ENCODE data around the gene TCN2. TPM values are rescaled to one million over a fixed set of nuclear protein-coding genes. Genes with fewer than 3 reads are reported as not detected.

TCN2 gene
- total RNA-seq, 2 experiments from 2014 or later = 0.12 to 0.32 TPM

DNA sequence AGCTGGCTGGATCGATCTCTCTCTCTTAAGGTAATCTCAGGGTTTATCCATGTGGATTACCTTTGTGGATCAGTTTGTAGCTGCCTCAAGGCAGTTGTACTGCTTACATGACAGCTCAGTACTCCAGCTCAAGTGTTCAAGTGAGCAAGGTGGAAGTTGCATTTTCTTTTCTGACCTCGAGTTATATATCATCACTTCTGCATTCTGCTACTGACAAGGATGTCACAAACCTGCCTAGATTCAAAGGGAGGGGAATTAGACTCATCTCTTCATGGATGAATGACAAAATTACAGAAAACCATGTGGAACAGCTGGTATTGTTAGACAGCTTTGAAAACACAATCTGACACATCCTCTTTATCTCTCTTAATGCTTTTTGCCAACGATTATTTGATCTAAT is 6.1 kb upstream of the TCN2 start:
- no peak for DNase-seq
- ATAC-seq = no peak
- CTCF ChIA-PET = interaction anchor here (0.7 to 1.5 kb wide), 5 partner anchors 10 to 319 kb away, joined by 3 to 10 read pairs (median 3); partner anchors contain the start of gene SLC35E4
- Mint-ChIP-seq H3K27me3 (no peaks in the 10 kb centered on the region), H3K4me1 (peaks cover 6% of the 10 kb centered on the region), H3K9me3 (ENCODE audit: low read depth) (no peaks in the 10 kb centered on the region), H3K4me3 (no peak overlapping the region), H3K27ac (no peak overlapping the region), H3K36me3 (ENCODE audit: low read depth) (no peaks in the 10 kb centered on the region)
- POLR2A ChIA-PET = interaction anchor here (0.6 to 0.7 kb wide), 2 partner anchors 465 to 492 kb away, joined by 3 to 7 read pairs; no protein-coding TSS in a partner anchor
- intact Hi-C loops (cut with DNase I, micrococcal nuclease) = loop anchor here in 1 of 2 experiments (10.0 kb wide), 1 partner anchor 206 kb away; the partner anchor contains the start of gene SEC14L2

GRCh38 chr22:30601464-30601863 is 5.5 kb upstream of the TCN2 start:
- DNase-seq (no peak), ATAC-seq (no peak)
- POLR2A ChIA-PET = no interaction called here
- no peak overlapping the region for H3K4me3 Mint-ChIP-seq
- H3K27me3 Mint-ChIP-seq = no peaks in the 10 kb centered on the region
- H3K9me3 Mint-ChIP-seq (ENCODE audit: low read depth) = no peaks in the 10 kb centered on the region
- H3K27ac Mint-ChIP-seq = no peak overlapping the region
- peaks cover 9% of the 10 kb centered on the region for H3K4me1 Mint-ChIP-seq
- no peaks in the 10 kb centered on the region for H3K36me3 Mint-ChIP-seq (ENCODE audit: low read depth)
- CTCF ChIA-PET = interaction anchor here (0.6 to 1.5 kb wide), 6 partner anchors 10 to 498 kb away, joined by 3 to 10 read pairs (median 4); partner anchors contain the start of genes PES1 and SLC35E4
- intact Hi-C loops (cut with DNase I, micrococcal nuclease) = loop anchor here in 1 of 2 experiments (10.0 kb wide), 1 partner anchor 207 kb away; the partner anchor contains the start of gene SEC14L2

GRCh38 chr22:30602049-30602448 is 4.9 kb upstream of the TCN2 start:
- H3K27ac Mint-ChIP-seq = no peak overlapping the region
- no peaks in the 10 kb centered on the region for H3K9me3 Mint-ChIP-seq (ENCODE audit: low read depth)
- ChIA-PET POLR2A (no interaction called here), CTCF (interaction anchor here (0.6 to 1.5 kb wide), 4 partner anchors 10 to 497 kb away, joined by 3 to 5 read pairs (median 4); partner anchors contain the start of gene PES1)
- H3K4me1 Mint-ChIP-seq = peaks cover 13% of the 10 kb centered on the region
- H3K4me3 Mint-ChIP-seq = no peak overlapping the region
- intact Hi-C loops (cut with DNase I, micrococcal nuclease) = loop anchor here in 1 of 2 experiments (10.0 kb wide), 1 partner anchor 207 kb away; the partner anchor contains the start of gene SEC14L2
- ATAC-seq (peak; percentile 42), DNase-seq (peak; percentile 33)
- no peaks in the 10 kb centered on the region for H3K27me3 Mint-ChIP-seq
- no peaks in the 10 kb centered on the region for H3K36me3 Mint-ChIP-seq (ENCODE audit: low read depth)

DNA sequence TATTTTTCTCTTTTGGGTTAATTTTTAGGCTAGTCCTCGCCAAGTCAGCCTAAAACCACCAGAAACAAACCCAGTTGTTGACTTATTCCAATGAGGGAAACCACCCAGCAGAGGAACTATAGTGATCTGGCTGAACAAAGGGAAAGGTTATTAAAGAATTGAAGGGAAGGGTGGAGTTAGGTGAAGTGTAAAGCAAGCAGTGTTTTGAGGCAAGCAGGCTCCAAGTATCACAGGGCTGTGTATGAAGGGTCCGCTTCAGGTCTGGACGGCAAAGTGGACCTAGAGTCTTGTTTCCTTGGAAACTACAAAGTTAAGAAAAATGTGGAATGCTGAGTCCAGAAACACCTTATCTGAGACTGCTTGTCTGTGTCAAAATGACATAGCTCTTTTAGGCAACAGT is 3.2 kb upstream of the TCN2 start:
- Mint-ChIP-seq H3K27me3 (no peaks in the 10 kb centered on the region), H3K9me3 (ENCODE audit: low read depth) (no peaks in the 10 kb centered on the region), H3K27ac (no peak overlapping the region), H3K4me3 (no peak overlapping the region), H3K36me3 (ENCODE audit: low read depth) (no peaks in the 10 kb centered on the region), H3K4me1 (peaks cover 20% of the 10 kb centered on the region)
- POLR2A ChIA-PET = no interaction called here
- intact Hi-C loops (cut with DNase I, micrococcal nuclease) = loop anchor here in 1 of 2 experiments (10.0 kb wide), 1 partner anchor 209 kb away; the partner anchor contains the start of gene SEC14L2
- no peak for ATAC-seq
- CTCF ChIA-PET = interaction anchor here (1.0 to 1.2 kb wide), 4 partner anchors 10 to 317 kb away, joined by 3 to 5 read pairs (median 3); no protein-coding TSS in a partner anchor
- no peak for DNase-seq

- ATAC-seq = no peak
- intact Hi-C loops (cut with DNase I, micrococcal nuclease) = loop anchor here in 1 of 2 experiments (1.0 to 10.0 kb wide), 2 partner anchors 12 to 210 kb away; partner anchors contain the start of gene SEC14L2
- ChIA-PET CTCF (interaction anchor here (1.0 to 1.9 kb wide), 5 partner anchors 11 to 316 kb away, joined by 3 to 8 read pairs (median 3); no protein-coding TSS in a partner anchor), POLR2A (no interaction called here)
- H3K4me1 Mint-ChIP-seq = peaks cover 30% of the 10 kb centered on the region
- no peaks in the 10 kb centered on the region for H3K36me3 Mint-ChIP-seq (ENCODE audit: low read depth)
- no peak overlapping the region for H3K4me3 Mint-ChIP-seq
- no peaks in the 10 kb centered on the region for H3K9me3 Mint-ChIP-seq (ENCODE audit: low read depth)
- H3K27ac Mint-ChIP-seq = no peak overlapping the region
- no peak for DNase-seq
- peaks cover 2% of the 10 kb centered on the region for H3K27me3 Mint-ChIP-seq
These were observed 2.3 kb upstream of the TCN2 start for GRCh38 chr22:30604723-30605122.

GRCh38 chr22:30605449-30606110 is 1.4 kb upstream of the TCN2 start:
- Mint-ChIP-seq H3K4me3 (no peak overlapping the region), H3K27me3 (peaks cover 2% of the 10 kb centered on the region), H3K9me3 (ENCODE audit: low read depth) (no peaks in the 10 kb centered on the region), H3K4me1 (peaks cover 30% of the 10 kb centered on the region), H3K36me3 (ENCODE audit: low read depth) (no peaks in the 10 kb centered on the region), H3K27ac (no peak overlapping the region)
- CTCF ChIA-PET = interaction anchor here (0.8 to 2.3 kb wide), 7 partner anchors 12 to 153 kb away, joined by 3 to 8 read pairs (median 4); partner anchors contain the start of gene PES1
- ATAC-seq (peak; percentile 24), DNase-seq (peak; percentile 70)
- intact Hi-C loops (cut with DNase I, micrococcal nuclease) = loop anchor here in 1 of 2 experiments (1.0 to 10.0 kb wide), 2 partner anchors 13 to 211 kb away; partner anchors contain the start of gene SEC14L2
- POLR2A ChIA-PET = no interaction called here

GRCh38 chr22:30607300-30607930 is 441 bp downstream of the TCN2 start:
- Mint-ChIP-seq H3K27ac (peak overlapping the region; percentile 55), H3K4me3 (peak overlapping the region; percentile 52), H3K9me3 (ENCODE audit: low read depth) (no peaks in the 10 kb centered on the region), H3K27me3 (peaks cover 2% of the 10 kb centered on the region), H3K36me3 (ENCODE audit: low read depth) (no peaks in the 10 kb centered on the region), H3K4me1 (peaks cover 28% of the 10 kb centered on the region)
- intact Hi-C loops (cut with DNase I, micrococcal nuclease) = loop anchor here in 1 of 2 experiments (10.0 kb wide), 1 partner anchor 213 kb away; the partner anchor contains the start of gene SEC14L2
- ATAC-seq (no peak), DNase-seq (no peak)
- CTCF ChIA-PET = interaction anchor here (0.6 to 2.3 kb wide), 7 partner anchors 17 to 294 kb away, joined by 3 to 7 read pairs (median 4); partner anchors contain the start of gene PES1
- POLR2A ChIA-PET = interaction anchor here (0.9 kb wide), 1 partner anchor 37 kb away, joined by 6 read pairs; no protein-coding TSS in a partner anchor

DNA sequence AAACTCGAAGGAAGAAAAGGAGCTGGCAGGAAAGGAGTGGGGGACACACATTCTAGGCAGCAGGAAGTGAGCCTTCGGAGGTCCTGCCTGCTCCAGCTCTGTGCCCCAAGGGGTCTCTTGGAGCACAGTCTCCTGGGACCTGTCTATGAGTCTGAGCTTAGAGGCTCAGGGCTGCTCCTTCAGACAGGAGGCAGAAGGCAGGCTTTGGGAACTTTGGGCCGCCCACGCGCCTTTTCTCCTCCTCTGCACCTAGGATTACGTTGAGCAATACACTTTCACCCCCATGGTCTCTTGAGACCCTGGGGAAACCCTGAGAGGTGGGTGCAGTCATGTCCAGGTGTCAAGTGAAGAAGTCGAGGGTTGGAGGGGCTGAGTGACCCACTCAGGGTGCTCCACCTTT is 965 bp downstream of the TCN2 start:
- intact Hi-C loops (cut with DNase I, micrococcal nuclease) = loop anchor here in 1 of 2 experiments (10.0 kb wide), 1 partner anchor 213 kb away; the partner anchor contains the start of gene SEC14L2
- no peak for DNase-seq
- H3K4me1 Mint-ChIP-seq = peaks cover 28% of the 10 kb centered on the region
- H3K36me3 Mint-ChIP-seq (ENCODE audit: low read depth) = no peaks in the 10 kb centered on the region
- H3K9me3 Mint-ChIP-seq (ENCODE audit: low read depth) = no peaks in the 10 kb centered on the region
- no peak for ATAC-seq
- POLR2A ChIA-PET = interaction anchor here (0.9 kb wide), 1 partner anchor 36 kb away, joined by 6 read pairs; no protein-coding TSS in a partner anchor
- H3K27me3 Mint-ChIP-seq = peaks cover 2% of the 10 kb centered on the region
- no peak overlapping the region for H3K4me3 Mint-ChIP-seq
- CTCF ChIA-PET = interaction anchor here (1.0 kb wide), 1 partner anchor 216 kb away, joined by 5 read pairs; no protein-coding TSS in a partner anchor
- H3K27ac Mint-ChIP-seq = no peak overlapping the region

- Mint-ChIP-seq H3K4me3 (no peak overlapping the region), H3K27me3 (peaks cover 2% of the 10 kb centered on the region), H3K27ac (peak overlapping the region; percentile 56), H3K9me3 (ENCODE audit: low read depth) (no peaks in the 10 kb centered on the region), H3K4me1 (peaks cover 28% of the 10 kb centered on the region), H3K36me3 (ENCODE audit: low read depth) (no peaks in the 10 kb centered on the region)
- CTCF ChIA-PET = interaction anchor here (0.5 to 0.9 kb wide), 3 partner anchors 25 to 413 kb away, joined by 3 to 4 read pairs (median 3); no protein-coding TSS in a partner anchor
- POLR2A ChIA-PET = no interaction called here
- DNase-seq = peak; percentile 63
- intact Hi-C loops (cut with DNase I, micrococcal nuclease) = loop anchor here in 1 of 2 experiments (10.0 kb wide), 1 partner anchor 215 kb away; the partner anchor contains the start of gene SEC14L2
- ATAC-seq = peak; percentile 78
These were observed 2.5 kb downstream of the TCN2 start for GRCh38 chr22:30609260-30610185.

GRCh38 chr22:30610299-30610698 is 3.3 kb downstream of the TCN2 start:
- ATAC-seq = no peak
- Mint-ChIP-seq H3K36me3 (ENCODE audit: low read depth) (no peaks in the 10 kb centered on the region), H3K4me1 (peaks cover 28% of the 10 kb centered on the region), H3K27me3 (peaks cover 2% of the 10 kb centered on the region), H3K9me3 (ENCODE audit: low read depth) (no peaks in the 10 kb centered on the region), H3K27ac (no peak overlapping the region), H3K4me3 (no peak overlapping the region)
- ChIA-PET CTCF (interaction anchor here (0.5 kb wide), 1 partner anchor 413 kb away, joined by 3 read pairs; no protein-coding TSS in a partner anchor), POLR2A (no interaction called here)
- DNase-seq = no peak
- intact Hi-C loops (cut with DNase I, micrococcal nuclease) = no loop called here
